ENCODE measurements around the gene SULT4A1. TPM values are rescaled to one million over a fixed set of nuclear protein-coding genes. Genes with fewer than 3 reads are reported as not detected.

The SULT4A1 gene
- polyA plus RNA-seq, 1 donor from 2014 or later: not detected

GRCh38 chr22:43848366-43849171 lies 13.7 kb downstream of the SULT4A1 start:
- Mint-ChIP-seq H3K27ac (no peak overlapping the region), H3K36me3 (peaks cover under 1% of the 10 kb centered on the region), H3K27me3 (peaks cover 17% of the 10 kb centered on the region), H3K4me1 (no peaks in the 10 kb centered on the region), H3K9me3 (no peaks in the 10 kb centered on the region), H3K4me3 (no peak overlapping the region)

- no peak overlapping the region for H3K4me3 Mint-ChIP-seq
- H3K27me3 Mint-ChIP-seq: peaks cover 14% of the 10 kb centered on the region
These were observed 14.7 kb downstream of the SULT4A1 start for GRCh38 chr22:43847376-43848289.

DNA sequence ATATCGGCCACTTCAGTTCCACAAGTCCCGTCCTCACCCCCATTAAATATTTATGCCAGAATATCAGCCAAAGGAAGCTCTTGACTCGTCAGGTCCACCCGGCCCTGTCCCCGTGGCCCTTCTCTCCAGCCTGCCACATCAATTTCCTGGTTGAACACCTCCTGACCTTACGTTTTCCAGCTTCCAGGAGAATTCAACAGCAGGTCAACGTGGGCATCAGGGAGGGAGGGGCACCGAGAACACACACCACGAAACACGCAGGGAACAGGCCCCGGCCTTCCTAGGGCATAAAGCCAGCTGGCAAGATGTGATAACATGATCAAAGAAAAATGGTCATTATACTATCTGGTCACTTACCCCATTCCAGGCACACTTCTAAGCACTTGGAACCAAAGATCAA lies 15.3 kb downstream of the SULT4A1 start:
- Mint-ChIP-seq H3K27me3 (peaks cover 14% of the 10 kb centered on the region), H3K4me1 (no peaks in the 10 kb centered on the region), H3K9me3 (no peaks in the 10 kb centered on the region), H3K36me3 (no peaks in the 10 kb centered on the region), H3K4me3 (no peak overlapping the region), H3K27ac (no peak overlapping the region)

More at GRCh38 chr22:43847376-43848289, 14.7 kb downstream of the SULT4A1 start:
- Mint-ChIP-seq H3K36me3 (no peaks in the 10 kb centered on the region), H3K27ac (no peak overlapping the region), H3K4me1 (no peaks in the 10 kb centered on the region), H3K9me3 (no peaks in the 10 kb centered on the region)

DNA sequence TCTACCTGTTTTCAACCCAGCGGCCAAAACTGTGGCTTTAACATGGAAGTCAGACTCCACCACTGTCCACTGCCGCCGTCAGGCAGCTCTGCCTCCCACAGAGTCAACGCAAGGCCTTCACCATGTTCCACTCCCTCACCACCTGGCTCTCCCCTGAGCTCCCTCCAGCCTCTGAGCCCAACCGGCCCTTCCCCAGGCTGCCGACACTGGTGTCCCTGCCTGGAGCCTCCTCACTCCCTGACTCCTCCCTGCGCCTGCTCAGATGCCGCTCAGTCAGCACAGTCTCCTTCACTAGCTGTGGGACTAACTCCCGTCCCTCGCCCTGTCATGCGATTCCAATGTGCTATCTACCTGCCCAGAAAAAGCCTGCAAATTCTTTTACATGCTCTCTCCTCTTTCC lies 16.3 kb downstream of the SULT4A1 start:
- no peaks in the 10 kb centered on the region for H3K36me3 Mint-ChIP-seq
- no peaks in the 10 kb centered on the region for H3K9me3 Mint-ChIP-seq
- H3K4me3 Mint-ChIP-seq: no peak overlapping the region
- no peak overlapping the region for H3K27ac Mint-ChIP-seq
- H3K4me1 Mint-ChIP-seq: no peaks in the 10 kb centered on the region
- H3K27me3 Mint-ChIP-seq: peaks cover 10% of the 10 kb centered on the region

DNA sequence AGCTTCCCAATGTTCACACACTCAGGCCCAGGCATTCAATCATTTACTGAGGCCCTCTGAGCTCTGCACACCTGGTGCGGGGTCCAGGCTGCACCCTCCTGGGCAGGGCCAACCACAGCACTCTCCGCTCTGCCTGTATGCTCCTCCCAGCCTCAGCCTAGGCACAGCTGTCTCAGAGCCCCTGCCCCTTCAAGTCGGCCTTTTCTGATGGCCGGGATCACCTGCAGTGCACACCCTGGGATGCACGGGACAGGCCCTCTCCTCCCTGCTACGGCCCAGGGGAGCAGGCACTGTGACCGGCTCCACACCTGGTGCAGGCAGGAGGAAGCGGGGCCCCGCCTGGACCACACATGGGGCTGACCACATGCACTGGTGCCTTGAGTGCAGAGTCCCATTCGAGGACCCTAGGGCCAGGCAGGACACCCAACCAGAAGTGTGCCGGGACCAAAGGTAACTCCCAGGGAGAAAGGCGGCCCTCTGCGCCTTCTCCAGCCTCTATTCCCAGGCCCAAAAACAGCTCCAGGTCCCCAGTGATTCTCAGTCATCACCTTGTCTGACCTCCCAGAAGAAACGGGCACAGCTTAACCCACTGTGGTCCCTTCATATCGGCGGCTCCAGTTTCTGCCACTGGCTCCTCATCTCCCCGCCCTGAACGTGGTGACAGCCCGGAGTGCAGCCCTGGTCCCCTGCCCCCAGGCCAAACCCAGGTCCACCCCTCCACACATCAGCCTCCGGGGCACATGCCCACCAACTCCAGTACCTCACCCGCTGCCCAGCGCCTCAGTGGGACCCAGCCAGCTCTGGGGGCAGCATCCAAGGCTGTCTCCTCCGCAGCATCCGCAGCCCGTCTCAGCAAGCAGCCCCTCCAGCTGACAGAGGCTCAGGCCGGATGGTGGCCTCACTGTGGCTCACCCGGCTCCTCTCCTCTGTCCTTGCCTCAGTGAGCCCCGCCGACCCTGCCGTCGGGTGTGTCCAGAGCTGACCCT lies 17.5 kb downstream of the SULT4A1 start:
- H3K9me3 Mint-ChIP-seq: no peaks in the 10 kb centered on the region

GRCh38 chr22:43843783-43844530 lies 18.4 kb downstream of the SULT4A1 start:
- H3K4me1 Mint-ChIP-seq: no peaks in the 10 kb centered on the region
- H3K27me3 Mint-ChIP-seq: peaks cover 4% of the 10 kb centered on the region
- no peaks in the 10 kb centered on the region for H3K9me3 Mint-ChIP-seq
- H3K27ac Mint-ChIP-seq: no peak overlapping the region
- no peaks in the 10 kb centered on the region for H3K36me3 Mint-ChIP-seq
- no peak overlapping the region for H3K4me3 Mint-ChIP-seq

More for the DNA sequence above, 17.5 kb downstream of the SULT4A1 start:
- Mint-ChIP-seq H3K4me3 (no peak overlapping the region), H3K27ac (no peak overlapping the region), H3K36me3 (no peaks in the 10 kb centered on the region), H3K27me3 (peaks cover 7% of the 10 kb centered on the region), H3K4me1 (no peaks in the 10 kb centered on the region)

DNA sequence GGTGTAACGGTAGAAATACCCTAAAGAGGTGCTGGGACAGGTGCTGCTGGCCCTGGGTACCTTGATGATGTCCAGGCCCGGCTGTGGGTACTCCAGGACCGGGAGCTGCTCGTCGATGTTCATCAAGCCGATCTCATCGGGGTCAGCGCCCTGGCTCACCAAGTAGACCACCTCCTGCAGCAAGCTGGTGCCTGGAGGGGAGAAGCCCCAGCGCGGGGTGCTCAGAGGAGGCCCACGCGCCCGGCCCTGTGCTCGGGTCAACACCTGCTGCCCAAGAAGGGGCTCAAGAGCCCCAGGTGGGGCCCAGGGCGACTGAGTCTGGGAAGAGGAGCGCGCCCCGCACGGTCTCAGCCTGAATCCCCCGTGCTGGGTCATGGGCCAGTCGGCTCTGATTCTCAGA lies 20.6 kb downstream of the SULT4A1 start:
- Mint-ChIP-seq H3K9me3 (no peaks in the 10 kb centered on the region), H3K36me3 (no peaks in the 10 kb centered on the region), H3K4me3 (no peak overlapping the region), H3K27me3 (peaks cover 3% of the 10 kb centered on the region), H3K27ac (no peak overlapping the region), H3K4me1 (no peaks in the 10 kb centered on the region)

DNA sequence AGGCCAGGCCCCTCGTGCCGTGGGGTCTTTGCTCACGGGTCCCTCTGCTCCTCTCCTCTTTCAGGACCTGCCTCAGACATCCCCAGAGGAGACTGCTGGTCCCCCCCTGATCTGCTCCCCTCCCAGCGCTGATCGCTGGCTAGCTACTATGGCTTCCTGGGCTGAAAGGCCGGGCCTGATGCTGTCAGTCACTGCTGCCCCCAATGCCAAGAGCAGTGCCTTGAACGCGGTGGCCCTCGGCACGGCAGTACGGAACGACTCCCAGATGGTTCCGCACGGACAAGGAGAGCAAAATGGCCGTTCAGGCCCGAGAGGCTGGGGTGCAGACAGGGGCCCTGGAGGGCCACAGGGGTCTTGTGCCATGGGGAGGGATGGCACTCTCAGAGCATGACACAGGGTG lies 21.5 kb downstream of the SULT4A1 start:
- no peak overlapping the region for H3K27ac Mint-ChIP-seq
- no peaks in the 10 kb centered on the region for H3K36me3 Mint-ChIP-seq
- no peak overlapping the region for H3K4me3 Mint-ChIP-seq
- no peaks in the 10 kb centered on the region for H3K9me3 Mint-ChIP-seq
- H3K4me1 Mint-ChIP-seq: no peaks in the 10 kb centered on the region
- peaks cover 2% of the 10 kb centered on the region for H3K27me3 Mint-ChIP-seq

DNA sequence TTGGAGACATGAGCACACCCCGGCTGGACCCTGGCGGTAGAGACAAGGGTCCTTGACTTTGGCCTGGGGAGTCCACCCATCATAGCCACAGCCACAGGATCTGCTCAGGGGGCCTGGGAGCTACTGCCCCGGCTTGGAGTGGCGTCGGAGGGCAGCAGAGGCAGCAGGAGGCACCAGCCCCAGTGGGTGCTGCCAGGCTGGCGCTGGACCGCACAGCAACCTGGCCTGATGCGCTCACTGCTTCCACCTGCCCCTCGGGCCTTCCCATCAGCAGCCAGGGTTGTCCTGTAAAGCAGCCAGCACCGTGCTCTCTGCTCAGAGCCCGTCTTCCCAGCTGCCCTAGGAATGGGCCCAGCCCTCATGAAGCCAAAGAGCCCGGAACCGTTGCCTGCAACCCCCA lies 21.9 kb downstream of the SULT4A1 start:
- Mint-ChIP-seq H3K4me3 (no peak overlapping the region), H3K9me3 (no peaks in the 10 kb centered on the region), H3K4me1 (no peaks in the 10 kb centered on the region), H3K27ac (no peak overlapping the region), H3K27me3 (peaks cover 6% of the 10 kb centered on the region), H3K36me3 (no peaks in the 10 kb centered on the region)

- Mint-ChIP-seq H3K4me1 (no peaks in the 10 kb centered on the region), H3K4me3 (no peak overlapping the region), H3K36me3 (no peaks in the 10 kb centered on the region), H3K27me3 (peaks cover 10% of the 10 kb centered on the region), H3K27ac (no peak overlapping the region), H3K9me3 (no peaks in the 10 kb centered on the region)
These were observed 22.5 kb downstream of the SULT4A1 start for GRCh38 chr22:43839781-43840180.

GRCh38 chr22:43838571-43839307 lies 23.6 kb downstream of the SULT4A1 start:
- Mint-ChIP-seq H3K9me3 (no peaks in the 10 kb centered on the region), H3K36me3 (no peaks in the 10 kb centered on the region), H3K27me3 (peaks cover 10% of the 10 kb centered on the region), H3K4me1 (no peaks in the 10 kb centered on the region), H3K4me3 (no peak overlapping the region), H3K27ac (no peak overlapping the region)

DNA sequence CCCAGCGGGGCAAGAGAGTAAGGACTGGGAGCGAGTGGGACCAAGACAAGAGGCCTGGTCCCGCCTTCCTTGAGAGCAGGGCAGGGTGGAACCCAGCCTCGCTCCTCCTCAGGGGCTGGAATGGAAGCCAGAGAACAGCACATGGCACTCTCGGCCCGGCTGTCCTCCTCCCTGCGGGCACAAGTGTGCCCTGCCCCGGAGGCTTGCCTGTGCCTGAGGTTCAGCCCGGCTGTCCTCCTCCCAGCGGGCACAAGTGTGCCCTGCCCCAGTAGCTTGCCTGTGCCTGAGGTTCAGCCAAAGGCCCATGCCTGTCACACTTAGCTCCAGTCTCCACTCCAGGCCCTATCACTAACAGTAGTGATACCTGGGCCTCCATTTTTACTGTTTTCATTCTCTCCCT lies 24.2 kb downstream of the SULT4A1 start:
- H3K4me3 Mint-ChIP-seq: no peak overlapping the region
- no peaks in the 10 kb centered on the region for H3K9me3 Mint-ChIP-seq
- H3K4me1 Mint-ChIP-seq: no peaks in the 10 kb centered on the region
- peaks cover 10% of the 10 kb centered on the region for H3K27me3 Mint-ChIP-seq
- H3K36me3 Mint-ChIP-seq: no peaks in the 10 kb centered on the region
- H3K27ac Mint-ChIP-seq: no peak overlapping the region

GRCh38 chr22:43837666-43838065 lies 24.6 kb downstream of the SULT4A1 start:
- Mint-ChIP-seq H3K36me3 (no peaks in the 10 kb centered on the region), H3K27me3 (peaks cover 10% of the 10 kb centered on the region), H3K4me1 (no peaks in the 10 kb centered on the region), H3K27ac (no peak overlapping the region), H3K4me3 (no peak overlapping the region), H3K9me3 (no peaks in the 10 kb centered on the region)

Measured in IgD-negative memory B cell (primary cell).